IMR-90 (cell line): ENCODE measurements around the gene IRF6.

Experiments used
- BHLHE40 ChIP-seq: fragments of 150-350 bp; IDR thresholded peaks from 2 replicates; pipeline ENCODE4 v1.6.1; 2016; ENCODE audit warnings: mild to moderate bottlenecking, low read depth, low read length
- CTCF ChIP-seq: conservative IDR thresholded peaks from 2 replicates; pipeline ENCODE4 v1.5.1; 2012; ENCODE audit warnings: mild to moderate bottlenecking, low read depth, low read length, improper control_type of control experiment
- MAZ ChIP-seq: IDR thresholded peaks from 2 replicates; pipeline ENCODE4 v1.6.1; 2012; ENCODE audit warnings: low read depth, mild to moderate bottlenecking, low read length, improper control_type of control experiment, moderate library complexity, borderline replicate concordance
- MXI1 ChIP-seq: IDR thresholded peaks from 2 replicates; pipeline ENCODE4 v1.6.1; 2012; ENCODE audit warnings: low read depth, mild to moderate bottlenecking, low read length, moderate library complexity, borderline replicate concordance
- POLR2A ChIP-seq: IDR thresholded peaks from 2 replicates; pipeline ENCODE4 v1.6.1; 2012; ENCODE audit warnings: mild to moderate bottlenecking, low read depth, low read length
- SMC3 ChIP-seq: fragments of 150-350 bp; IDR thresholded peaks from 2 replicates; pipeline ENCODE4 v1.6.1; 2016; ENCODE audit warnings: low read depth, mild to moderate bottlenecking, antibody characterized with exemption, low read length, moderate library complexity

- TF ChIP-seq MAZ (no peak), CTCF (peak; percentile 76), MXI1 (peak; percentile 99), BHLHE40 (peak; percentile 33; the same call in 1 of the 2 replicates), POLR2A (no peak), SMC3 (peak; percentile 37)
Observed at GRCh38 chr1:209827384-209828262, 21.7 kb upstream of the IRF6 start, which contains the start of gene UTP25.
